Heart left ventricle (tissue), 16 donors: ENCODE results near the gene BCKDK. TPM values are rescaled to one million over a fixed set of nuclear protein-coding genes. Genes with fewer than 3 reads are reported as not detected.
A peak's percentile ranks its signal among the peaks of the same experiment; 100 is the strongest.

ENCODE experiments used
- ATAC-seq, 4 donors: fragments of 200-7000 bp; cut with Tn5 transposase; one replicate each; pipeline ENCODE4 v1.9.1; 2020 to 2022; ENCODE audit warnings: moderate library complexity in 4 of 4, mild to moderate bottlenecking in 3 of 4, moderate number of reproducible peaks in 1 of 4
- DNase-seq, 5 donors: peaks; one replicate each; pipeline ENCODE4 v3.0.0-alpha.2; 2020
- H3K27ac ChIP-seq, 12 donors: fragments of 200-600 bp; sonication (generic) in 4 of 12; one replicate each; pipeline versions ENCODE4 v1.5.0 to v1.8.0; 2016 to 2022; ENCODE audit warnings: mild to moderate bottlenecking in 2 of 12
- H3K27me3 ChIP-seq, 9 donors: fragments of 200-600 bp; sonication (generic) in 2 of 9; one replicate each; pipeline versions ENCODE4 v1.5.1 to v1.8.0; 2016 to 2022; ENCODE audit warnings: mild to moderate bottlenecking in 3 of 9
- H3K36me3 ChIP-seq, 9 donors: fragments of 200-600 bp; sonication (generic) in 2 of 9; one replicate each; pipeline versions ENCODE4 v1.5.0 to v1.8.0; 2018 to 2022; ENCODE audit warnings: mild to moderate bottlenecking in 2 of 9
- H3K4me1 ChIP-seq, 12 donors: fragments of 200-600 bp; sonication (generic) in 4 of 12; one replicate each; pipeline versions ENCODE4 v1.5.0 to v1.8.0; 2016 to 2022; ENCODE audit warnings: mild to moderate bottlenecking in 3 of 12
- H3K4me3 ChIP-seq, 12 donors: fragments of 200-600 bp; sonication (generic) in 4 of 12; one replicate each; pipeline versions ENCODE4 v1.5.0 to v1.8.0; 2017 to 2022; ENCODE audit warnings: mild to moderate bottlenecking in 9 of 12, moderate library complexity in 4 of 12
- H3K9me3 ChIP-seq, 12 donors: fragments of 200-600 bp; sonication (generic) in 4 of 12; one replicate each; pipeline versions ENCODE4 v1.5.0 to v1.8.0; 2016 to 2022; ENCODE audit warnings: mild to moderate bottlenecking in 1 of 12
- CTCF ChIP-seq, 12 donors: fragments of 200-600 bp; sonication (generic) in 4 of 12; IDR thresholded peaks; one replicate each; pipeline versions ENCODE4 v1.5.0 to v1.8.0; 2018 to 2022; ENCODE audit warnings: antibody characterized with exemption in 12 of 12, mild to moderate bottlenecking in 5 of 12
- POLR2A ChIP-seq, 2 donors: fragments of 450-650 bp; IDR thresholded peaks; one replicate each; pipeline ENCODE4 v1.6.1; 2017; ENCODE audit warnings: antibody characterized with exemption in 2 of 2, mild to moderate bottlenecking in 2 of 2, moderate library complexity in 2 of 2
- WGBS, 4 donors: extraction: QIAGEN DNeasy Blood & Tissue Kit in 2 of 4; methylation state at CpG; one replicate each; pipeline versions ENCODE4 v1.1.5 to v1.1.7; 2013 to 2018; 5-methylcytosine and 5-hydroxymethylcytosine counted together
- intact Hi-C, 10 donors: fragments of 100-400 bp; cut with DNase I; formaldehyde crosslinking; loops; one replicate each; pipeline versions ENCODE4 v1.11.1 to v1.14.2; 2022
- polyA plus RNA-seq, 2 donors: library from polyadenylated mRNA; stranded (reverse); fragments of 200-250 nt; gene quantifications; one replicate each; pipeline ENCODE4 v1.2.3, GENCODE V29; 2013
- total RNA-seq, 9 donors: library from RNA; depleted of rRNA in 2 of 9; stranded (reverse); fragments of >200 nt in 2 of 9; fragmentation: NEBNext Ultra II Directional in 3 of 9; extraction: Animal tissue kit (Norgen Biotek cat#: 25700) in 3 of 9; gene quantifications; one replicate each; pipeline versions ENCODE4 v1.1.0 to v1.2.4, GENCODE V29; 2016 to 2023
- donor health status: ischemic (EF 13 %, LVEDD 7.1; RV severe dilation, severe dysfunction).
- donor health status: healthy with polysubstance abuse.
- donor health status: DM: no; HTN: yes; CAD: no.
- donor health status: DM: no; HTN: no; CAD: no.
- donor health status: ischemic (EF 25% LVEDD 6.9; RV normal size, moderate dysfunction).
- donor health status: ischemic (EF 25% LVEDD 5.7; RV mildly dilated, moderate dysfunction).
- donor health status: healthy.
- donor health status: DM: yes; HTN: yes; CAD: no.
- donor health status: ischemic (EF 35%, LVEDD 5.7; RV mildly dilated, moderate dysfunction).
- donor health status: nonischemic (EF 11% LVEDD 7.7; RV severe dilation, severe dysfunction).
- donor health status: DM: yes; HTN: yes; CAD: no.
- donor health status: PGD.
- donor health status: ischemic (EF 29% LVEDD 5.4; RV normal size, mild dysfunction).
- donor health status: nonischemic (EF 23%, LVEDD 6.1; RV moderate dilation, normal function).

BCKDK gene
- total and polyA plus RNA-seq, 11 donors = 42.6 to 134 (median 67.5) TPM

DNA sequence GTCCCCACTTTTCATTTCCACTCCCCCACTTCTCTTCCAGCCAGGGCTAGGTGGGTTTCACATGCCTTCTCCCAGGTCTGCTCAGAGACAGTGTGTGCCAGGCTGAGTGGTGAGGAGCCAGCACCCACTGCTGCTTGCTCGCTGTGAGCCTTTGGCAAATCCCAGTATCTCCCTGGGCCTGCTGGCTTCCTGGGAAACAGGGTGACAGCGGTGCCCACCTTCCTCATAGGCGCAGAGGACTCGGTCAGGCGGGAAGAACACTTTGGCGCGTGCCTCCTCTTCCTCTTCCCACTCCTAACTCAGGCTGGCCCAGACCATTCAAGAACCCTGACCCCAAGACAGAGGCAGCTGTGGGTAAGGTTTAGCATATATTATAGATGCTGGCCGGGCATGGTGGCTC is 19.0 kb upstream of the BCKDK start:
- Histone ChIP-seq H3K27ac (no peak overlapping the region), H3K4me1 (peaks cover 0 to 15% (median 11%) of the 10 kb centered on the region in 12 donors), H3K9me3 (no peaks in the 10 kb centered on the region), H3K4me3 (no peak overlapping the region), H3K27me3 (no peaks in the 10 kb centered on the region), H3K36me3 (peaks cover 0 to 61% (median 27%) of the 10 kb centered on the region in 9 donors)
- intact Hi-C loops = no loop called here
- TF ChIP-seq CTCF (IDR thresholded peaks at IDR 0.05) = no peak
- TF ChIP-seq POLR2A (IDR thresholded peaks at IDR 0.05) = no peak
- 80 to 98% (median 92%) methylated on average over 8 of the region's 8 CpGs for WGBS, 4 donors
- DNase-seq = no peak
- ATAC-seq = no peak

- Histone ChIP-seq H3K27ac (no peak overlapping the region), H3K36me3 (peaks cover 0 to 48% (median 21%) of the 10 kb centered on the region in 9 donors), H3K4me3 (no peak overlapping the region), H3K27me3 (no peaks in the 10 kb centered on the region), H3K4me1 (peaks cover 0 to 21% (median 17%) of the 10 kb centered on the region in 12 donors), H3K9me3 (no peaks in the 10 kb centered on the region)
- TF ChIP-seq POLR2A (IDR thresholded peaks at IDR 0.05) = no peak
- no peak for TF ChIP-seq CTCF (IDR thresholded peaks at IDR 0.05)
- DNase-seq (peak in 1 of 5 donors; percentile 7), ATAC-seq (no peak)
- intact Hi-C loops = loop anchor here in 4 of 10 donors (5.0 to 10.0 kb wide), 4 partner anchors 52 to 364 kb away; partner anchors contain the start of genes HSD3B7 (in 3 of the 4) and ARMC5 (in 1 of the 4)
- WGBS, 4 donors = 79 to 100% (median 93%) methylated on average over 2 of the region's 2 CpGs
Observed at GRCh38 chr16:31090540-31090939, 17.6 kb upstream of the BCKDK start.

GRCh38 chr16:31092330-31092729 is 15.9 kb upstream of the BCKDK start:
- Histone ChIP-seq H3K9me3 (no peaks in the 10 kb centered on the region), H3K27me3 (no peaks in the 10 kb centered on the region), H3K27ac (no peak overlapping the region), H3K4me1 (peaks cover 0 to 26% (median 18%) of the 10 kb centered on the region in 12 donors), H3K36me3 (peaks cover 0 to 35% (median 18%) of the 10 kb centered on the region in 9 donors), H3K4me3 (no peak overlapping the region)
- intact Hi-C loops = loop anchor here in 4 of 10 donors (5.0 to 10.0 kb wide), 4 partner anchors 50 to 362 kb away; partner anchors contain the start of genes HSD3B7 (in 3 of the 4) and ARMC5 (in 1 of the 4)
- 90 to 97% (median 93%) methylated on average over 5 of the region's 5 CpGs for WGBS, 4 donors
- DNase-seq (peak in 1 of 5 donors; percentile 17), ATAC-seq (no peak)
- no peak for TF ChIP-seq CTCF (IDR thresholded peaks at IDR 0.05)
- TF ChIP-seq POLR2A (IDR thresholded peaks at IDR 0.05) = no peak

DNA sequence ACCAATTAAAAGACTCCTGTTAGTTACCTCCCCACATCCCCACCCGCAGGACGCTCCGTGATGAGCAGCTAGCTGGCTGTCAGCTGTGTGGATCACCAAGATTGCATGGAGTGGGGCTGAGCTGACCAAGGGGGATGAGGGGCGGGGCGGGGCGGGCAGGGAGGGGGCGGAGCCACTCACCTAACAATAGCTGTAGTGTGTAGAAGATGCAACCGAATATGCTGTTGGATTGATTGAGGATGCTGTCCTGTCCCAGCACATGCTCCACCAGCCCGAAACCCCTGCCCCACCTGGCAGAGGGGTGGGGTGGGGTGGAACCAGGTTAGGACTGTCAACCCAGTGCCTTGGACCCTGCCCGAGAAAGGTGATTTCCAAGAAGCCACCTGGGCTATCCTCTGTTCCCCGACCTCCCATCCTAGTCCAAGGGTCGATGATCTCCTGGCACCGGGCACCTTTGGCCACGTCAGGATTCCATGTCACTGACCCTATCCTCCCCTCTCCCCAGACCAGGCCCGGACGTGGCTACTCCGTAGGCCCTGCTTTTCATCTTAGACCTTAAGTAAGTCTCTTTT is 15.0 kb upstream of the BCKDK start:
- no peak for TF ChIP-seq CTCF (IDR thresholded peaks at IDR 0.05)
- TF ChIP-seq POLR2A (IDR thresholded peaks at IDR 0.05) = no peak
- H3K27ac ChIP-seq = peak overlapping the region in 2 of 12 donors; percentile 89 to 93
- H3K4me3 ChIP-seq = peak overlapping the region in 10 of 12 donors; percentile 72 to 95 (median 81)
- DNase-seq (peak in 2 of 5 donors; percentile 7 to 30), ATAC-seq (no peak)
- H3K36me3 ChIP-seq = peaks cover 0 to 32% (median 16%) of the 10 kb centered on the region in 9 donors
- H3K9me3 ChIP-seq = no peaks in the 10 kb centered on the region
- no peaks in the 10 kb centered on the region for H3K27me3 ChIP-seq
- H3K4me1 ChIP-seq = peaks cover 0 to 26% (median 18%) of the 10 kb centered on the region in 12 donors
- WGBS, 4 donors = 43 to 66% (median 48%) methylated on average over 13 to 17 of the region's 17 CpGs
- intact Hi-C loops = loop anchor here in 4 of 10 donors (5.0 to 10.0 kb wide), 4 partner anchors 49 to 362 kb away; partner anchors contain the start of genes HSD3B7 (in 3 of the 4) and ARMC5 (in 1 of the 4)
